HG03135 (cell line): ENCODE data around the gene RAB24.
"Not testable (repeated sequence)": the region's sequence is repeated elsewhere in the genome, so short reads cannot be mapped to it uniquely, and the experiment has no call there.

Experiments used
- ATAC-seq: cut with Tn5 transposase; IDR thresholded peaks from one replicate; pipeline ENCODE4 v1.9.1; 2021; ENCODE audit warnings: mild to moderate bottlenecking, moderate library complexity; ENCODE audit not compliant: unreplicated experiment

The RAB24 gene

GRCh38 chr5:177296581-177296980, 6.9 kb downstream of the RAB24 start:
- no peak for ATAC-seq

GRCh38 chr5:177295924-177296323, 7.6 kb downstream of the RAB24 start:
- no peak for ATAC-seq

- ATAC-seq = no peak
Measured at GRCh38 chr5:177294632-177295031, 8.9 kb downstream of the RAB24 start.

GRCh38 chr5:177293819-177294581, 9.5 kb downstream of the RAB24 start:
- no peak for ATAC-seq

- ATAC-seq = no peak
Measured at GRCh38 chr5:177291735-177292134, 11.8 kb downstream of the RAB24 start.

- ATAC-seq = no peak
Measured at GRCh38 chr5:177290816-177291596, 12.5 kb downstream of the RAB24 start.

GRCh38 chr5:177288191-177288590, 15.3 kb downstream of the RAB24 start:
- ATAC-seq = no peak

GRCh38 chr5:177276886-177277285, 26.6 kb downstream of the RAB24 start:
- ATAC-seq = no peak

GRCh38 chr5:177275883-177276282, 27.6 kb downstream of the RAB24 start:
- no peak for ATAC-seq

GRCh38 chr5:177271113-177271512, 32.4 kb downstream of the RAB24 start:
- no peak for ATAC-seq

GRCh38 chr5:177270653-177271052, 32.9 kb downstream of the RAB24 start:
- ATAC-seq = no peak

- ATAC-seq = no peak
Measured at GRCh38 chr5:177269976-177270375, 33.5 kb downstream of the RAB24 start.

- no peak for ATAC-seq
Measured at GRCh38 chr5:177269232-177269895, 34.2 kb downstream of the RAB24 start.

GRCh38 chr5:177265395-177265794, 38.1 kb downstream of the RAB24 start:
- no peak for ATAC-seq

- ATAC-seq = no peak
Measured at GRCh38 chr5:177264178-177264577, 39.3 kb downstream of the RAB24 start.

GRCh38 chr5:177261510-177261909, 42.0 kb downstream of the RAB24 start:
- no peak for ATAC-seq

GRCh38 chr5:177260961-177261360, 42.6 kb downstream of the RAB24 start:
- ATAC-seq = no peak

- ATAC-seq = not testable (repeated sequence)
Measured at GRCh38 chr5:177258711-177259110, 44.8 kb downstream of the RAB24 start.

GRCh38 chr5:177256296-177256695, 47.2 kb downstream of the RAB24 start:
- ATAC-seq = no peak

GRCh38 chr5:177253252-177253651, 50.3 kb downstream of the RAB24 start:
- no peak for ATAC-seq
